ENCODE measurements around the gene VWA2. TPM values are rescaled to one million over a fixed set of nuclear protein-coding genes. Genes with fewer than 3 reads are reported as not detected.
A peak's percentile ranks its signal among the peaks of the same experiment; 100 is the strongest.
"Not testable (repeated sequence)": the region's sequence is repeated elsewhere in the genome, so short reads cannot be mapped to it uniquely, and the experiment has no call there.

Gene VWA2
- total and polyA plus RNA-seq, 5 donors, result not detected

GRCh38 chr10:114320249-114321116 lies 81.4 kb downstream of the VWA2 start:
- ATAC-seq (peak; percentile 27 to 56), DNase-seq (no peak)
- Histone ChIP-seq H3K27me3 (ENCODE audit: control insufficient read depth, insufficient read depth) (no peaks in the 10 kb centered on the region), H3K27ac (ENCODE audit: low read length) (no peak overlapping the region), H3K4me1 (ENCODE audit: control insufficient read depth, insufficient read depth, low read length) (no peaks in the 10 kb centered on the region), H3K9me3 (ENCODE audit: control insufficient read depth, low read length) (no peaks in the 10 kb centered on the region), H3K4me3 (ENCODE audit: low read length) (no peak overlapping the region)
- WGBS, result 75% methylated on average over 23 of the region's 23 CpGs
- intact Hi-C loops (cut with DNase I), result no loop called here

DNA sequence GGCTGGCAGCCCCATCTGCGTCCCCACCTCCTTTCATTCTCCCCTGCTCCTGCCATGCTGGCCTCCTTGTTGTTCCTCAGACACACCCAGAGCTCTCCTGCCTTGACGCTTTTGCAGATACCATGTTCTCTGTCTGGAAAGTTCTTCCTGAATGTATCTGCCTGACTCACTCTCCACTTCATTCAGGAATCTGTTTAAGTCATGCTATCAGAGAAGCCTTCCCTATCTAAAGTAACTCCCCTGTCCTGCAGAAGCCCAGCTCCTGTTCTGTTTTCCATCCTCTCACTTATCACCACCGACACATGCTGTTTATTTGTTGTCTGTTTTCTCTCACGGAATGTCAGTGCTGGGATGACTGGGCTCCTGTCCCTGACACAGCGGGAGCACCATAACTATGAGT lies 83.3 kb downstream of the VWA2 start:
- intact Hi-C loops (cut with DNase I), result no loop called here
- Histone ChIP-seq H3K27me3 (ENCODE audit: control insufficient read depth, insufficient read depth) (no peaks in the 10 kb centered on the region), H3K4me3 (ENCODE audit: low read length) (no peak overlapping the region), H3K4me1 (ENCODE audit: control insufficient read depth, insufficient read depth, low read length) (no peaks in the 10 kb centered on the region), H3K9me3 (ENCODE audit: control insufficient read depth, low read length) (no peaks in the 10 kb centered on the region), H3K27ac (ENCODE audit: low read length) (no peak overlapping the region)
- ATAC-seq, result peak in 1 of 2 donors; percentile 34
- WGBS, result 66% methylated on average over 5 of the region's 5 CpGs
- no peak for DNase-seq

GRCh38 chr10:114323023-114323422 lies 84.0 kb downstream of the VWA2 start:
- 60% methylated on average over 5 of the region's 5 CpGs for WGBS
- ATAC-seq (no peak), DNase-seq (no peak)
- H3K9me3 ChIP-seq (ENCODE audit: control insufficient read depth, low read length), result no peaks in the 10 kb centered on the region
- intact Hi-C loops (cut with DNase I), result no loop called here
- H3K27me3 ChIP-seq (ENCODE audit: control insufficient read depth, insufficient read depth), result no peaks in the 10 kb centered on the region
- H3K4me1 ChIP-seq (ENCODE audit: control insufficient read depth, insufficient read depth, low read length), result no peaks in the 10 kb centered on the region
- no peak overlapping the region for H3K27ac ChIP-seq (ENCODE audit: low read length)
- no peak overlapping the region for H3K4me3 ChIP-seq (ENCODE audit: low read length)

GRCh38 chr10:114326795-114327194 lies 87.7 kb downstream of the VWA2 start:
- no peak overlapping the region for H3K27ac ChIP-seq (ENCODE audit: low read length)
- no peaks in the 10 kb centered on the region for H3K4me1 ChIP-seq (ENCODE audit: control insufficient read depth, insufficient read depth, low read length)
- no peaks in the 10 kb centered on the region for H3K27me3 ChIP-seq (ENCODE audit: control insufficient read depth, insufficient read depth)
- DNase-seq (no peak), ATAC-seq (no peak)
- H3K4me3 ChIP-seq (ENCODE audit: low read length), result no peak overlapping the region
- WGBS, result 87% methylated on average over 2 of the region's 2 CpGs
- intact Hi-C loops (cut with DNase I), result no loop called here
- no peaks in the 10 kb centered on the region for H3K9me3 ChIP-seq (ENCODE audit: control insufficient read depth, low read length)

GRCh38 chr10:114327537-114328440 lies 88.7 kb downstream of the VWA2 start:
- Histone ChIP-seq H3K27me3 (ENCODE audit: control insufficient read depth, insufficient read depth) (no peaks in the 10 kb centered on the region), H3K4me1 (ENCODE audit: control insufficient read depth, insufficient read depth, low read length) (no peaks in the 10 kb centered on the region), H3K9me3 (ENCODE audit: control insufficient read depth, low read length) (no peaks in the 10 kb centered on the region), H3K4me3 (ENCODE audit: low read length) (no peak overlapping the region), H3K27ac (ENCODE audit: low read length) (no peak overlapping the region)
- intact Hi-C loops (cut with DNase I), result no loop called here
- ATAC-seq (peak; percentile 20 to 22), DNase-seq (peak in 1 of 3 donors; percentile 64)
- WGBS, result 68% methylated on average over 15 of the region's 15 CpGs

- Histone ChIP-seq H3K4me1 (ENCODE audit: control insufficient read depth, insufficient read depth, low read length) (no peaks in the 10 kb centered on the region), H3K4me3 (ENCODE audit: low read length) (no peak overlapping the region), H3K27me3 (ENCODE audit: control insufficient read depth, insufficient read depth) (no peaks in the 10 kb centered on the region), H3K27ac (ENCODE audit: low read length) (no peak overlapping the region), H3K9me3 (ENCODE audit: control insufficient read depth, low read length) (no peaks in the 10 kb centered on the region)
- intact Hi-C loops (cut with DNase I), result no loop called here
- peak in 1 of 2 donors; percentile 5 for ATAC-seq
- WGBS, result 67% methylated on average over 6 of the region's 6 CpGs
- peak in 1 of 3 donors; percentile 37 for DNase-seq
Measured at GRCh38 chr10:114328441-114328812, 89.4 kb downstream of the VWA2 start.

DNA sequence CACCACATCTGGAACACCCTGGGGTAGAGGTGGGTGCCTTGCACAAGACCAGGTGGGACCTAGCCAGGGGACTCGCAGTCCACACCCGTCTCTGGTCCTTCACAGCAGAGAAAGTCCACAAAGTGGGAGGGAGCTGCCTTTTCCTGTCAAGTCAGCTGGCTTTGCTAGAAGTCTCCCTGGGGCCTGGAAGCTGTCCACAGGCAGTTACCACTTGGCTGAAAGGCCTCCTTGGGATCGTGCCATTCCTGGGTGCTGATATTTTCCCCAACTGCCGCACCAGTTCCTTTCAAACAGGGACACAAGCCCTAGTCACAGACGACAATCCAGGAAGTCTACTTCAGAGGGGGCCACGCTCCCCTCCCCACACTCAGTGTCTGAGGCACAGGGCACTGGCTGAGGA lies 89.8 kb downstream of the VWA2 start:
- DNase-seq, result peak; percentile 60 to 80 (median 78)
- no peak overlapping the region for H3K27ac ChIP-seq (ENCODE audit: low read length)

DNA sequence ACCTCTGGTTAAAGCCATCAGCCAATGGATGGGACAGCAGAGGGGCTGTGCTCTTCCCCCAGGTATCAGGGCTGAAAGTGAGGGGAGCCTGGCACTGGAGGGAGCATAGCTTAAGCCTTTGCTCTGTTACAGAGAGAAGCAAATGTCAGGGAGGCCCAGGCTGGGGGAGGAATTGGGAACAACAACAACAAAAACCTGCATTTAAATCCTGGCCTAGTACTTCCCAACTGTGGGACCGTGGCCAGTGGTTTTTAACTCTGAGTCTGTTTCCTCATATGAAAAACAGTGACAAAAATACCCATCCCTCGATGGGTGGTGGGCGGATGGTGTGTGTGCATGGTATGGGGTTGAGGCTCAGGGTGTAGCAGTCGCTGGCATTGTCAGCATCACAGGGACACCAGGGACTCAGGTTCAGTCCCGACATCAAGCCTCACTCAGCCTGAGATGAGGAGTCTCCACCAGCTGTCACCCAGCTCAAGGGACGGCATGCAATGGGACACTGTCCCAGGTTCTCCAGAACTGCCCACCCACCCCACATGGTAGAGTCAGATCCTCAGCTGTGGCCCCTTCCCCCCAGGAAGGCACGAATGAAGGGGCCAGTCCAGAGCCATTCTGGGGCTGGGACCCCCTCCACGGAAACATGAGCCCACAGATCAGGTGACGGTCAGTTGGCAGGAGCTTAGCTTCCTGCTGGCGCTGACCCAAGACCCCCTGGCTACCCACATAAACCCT lies 90.7 kb downstream of the VWA2 start:
- intact Hi-C loops (cut with DNase I), result no loop called here

More for the DNA sequence above, 89.8 kb downstream of the VWA2 start:
- Histone ChIP-seq H3K4me3 (ENCODE audit: low read length) (no peak overlapping the region), H3K9me3 (ENCODE audit: control insufficient read depth, low read length) (no peaks in the 10 kb centered on the region), H3K4me1 (ENCODE audit: control insufficient read depth, insufficient read depth, low read length) (no peaks in the 10 kb centered on the region), H3K27me3 (ENCODE audit: control insufficient read depth, insufficient read depth) (no peaks in the 10 kb centered on the region)
- 37% methylated on average over 6 of the region's 6 CpGs for WGBS
- intact Hi-C loops (cut with DNase I), result no loop called here
- ATAC-seq, result peak; percentile 33 to 67

DNA sequence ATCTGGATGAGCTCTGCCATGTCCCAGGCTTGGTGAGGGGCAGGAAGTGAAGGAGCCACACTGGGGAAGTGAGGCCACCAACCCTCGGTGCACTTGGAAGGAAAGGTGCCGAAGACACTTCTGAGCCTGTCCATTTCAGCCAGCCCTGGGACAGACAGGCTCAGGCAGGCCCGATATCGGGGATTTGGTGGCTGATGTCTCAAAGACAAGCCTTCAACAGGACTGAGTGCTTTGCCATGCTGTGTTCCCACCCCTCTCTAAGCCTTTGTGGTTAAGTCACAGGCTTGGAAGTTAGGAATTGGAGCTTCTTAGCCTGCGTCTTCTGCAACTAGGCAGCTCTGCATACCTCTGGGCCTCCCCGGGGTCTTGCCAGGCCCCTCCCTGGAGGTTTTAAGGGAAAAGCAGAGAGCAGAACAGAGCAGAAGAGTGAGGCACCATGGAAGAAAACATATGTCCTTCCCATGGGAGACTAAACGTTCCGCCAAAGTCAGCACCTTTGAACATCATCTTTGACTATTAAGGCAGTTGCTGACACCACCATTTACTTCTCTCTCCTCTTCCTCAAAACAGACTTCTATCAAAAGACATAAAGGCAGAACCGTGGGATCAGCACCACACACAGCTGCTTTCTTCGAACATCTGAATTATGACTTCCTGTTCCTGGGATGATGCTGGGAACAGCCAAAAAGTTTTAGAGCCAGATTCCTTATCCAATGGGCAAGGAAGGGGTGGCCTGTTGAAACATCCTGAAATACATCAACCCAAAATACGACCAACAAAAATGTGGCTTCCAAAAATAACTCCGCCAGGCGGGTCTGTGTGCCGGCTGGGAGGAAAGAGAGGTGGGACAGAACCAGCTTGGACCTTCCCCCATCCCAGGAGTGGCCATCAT lies 93.5 kb downstream of the VWA2 start:
- Histone ChIP-seq H3K27me3 (ENCODE audit: control insufficient read depth, insufficient read depth) (no peaks in the 10 kb centered on the region), H3K9me3 (ENCODE audit: control insufficient read depth, low read length) (no peaks in the 10 kb centered on the region), H3K4me1 (ENCODE audit: control insufficient read depth, insufficient read depth, low read length) (no peaks in the 10 kb centered on the region), H3K4me3 (ENCODE audit: low read length) (no peak overlapping the region), H3K27ac (ENCODE audit: low read length) (no peak overlapping the region)
- ATAC-seq, result peak; percentile 20 to 37
- no peak for DNase-seq
- intact Hi-C loops (cut with DNase I), result no loop called here
- 44% methylated on average over 14 of the region's 14 CpGs for WGBS

More for the DNA sequence above, 90.7 kb downstream of the VWA2 start:
- Histone ChIP-seq H3K9me3 (ENCODE audit: control insufficient read depth, low read length) (no peaks in the 10 kb centered on the region), H3K4me3 (ENCODE audit: low read length) (no peak overlapping the region), H3K27ac (ENCODE audit: low read length) (no peak overlapping the region), H3K4me1 (ENCODE audit: control insufficient read depth, insufficient read depth, low read length) (no peaks in the 10 kb centered on the region), H3K27me3 (ENCODE audit: control insufficient read depth, insufficient read depth) (no peaks in the 10 kb centered on the region)
- DNase-seq, result peak in 1 of 3 donors; percentile 41
- 66% methylated on average over 10 of the region's 10 CpGs for WGBS
- no peak for ATAC-seq

DNA sequence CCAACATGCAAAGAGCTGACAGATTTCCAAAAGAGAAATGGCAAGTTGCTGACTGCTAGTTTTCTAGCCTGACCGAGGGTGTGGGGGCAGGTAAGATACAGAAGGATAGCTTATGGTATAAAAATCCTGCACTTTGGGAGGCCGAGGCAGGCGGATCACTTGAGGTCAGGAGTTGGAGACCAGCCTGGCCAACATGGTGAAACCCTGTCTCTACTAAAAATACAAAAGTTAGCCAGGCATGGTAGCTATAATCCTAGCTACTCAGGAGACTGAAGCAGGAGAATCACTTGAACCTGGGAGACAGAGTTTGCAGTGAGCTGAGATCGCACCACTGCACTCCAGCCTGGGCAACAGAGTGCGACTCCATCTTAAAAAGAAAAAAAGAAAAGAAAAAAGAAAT lies 94.4 kb downstream of the VWA2 start:
- H3K27ac ChIP-seq (ENCODE audit: low read length); H3K27me3 ChIP-seq (ENCODE audit: control insufficient read depth, insufficient read depth); H3K9me3 ChIP-seq (ENCODE audit: control insufficient read depth, low read length); intact Hi-C loops (cut with DNase I); DNase-seq; ATAC-seq; H3K4me3 ChIP-seq (ENCODE audit: low read length); H3K4me1 ChIP-seq (ENCODE audit: control insufficient read depth, insufficient read depth, low read length): not testable (repeated sequence)
- 89% methylated on average over 5 of the region's 5 CpGs for WGBS

All from right cardiac atrium (tissue), 5 donors.